IMR-90 (cell line): ENCODE results near the gene KLK1. TPM values are rescaled to one million over a fixed set of nuclear protein-coding genes. Genes with fewer than 3 reads are reported as not detected.
"Not testable (repeated sequence)": the region's sequence is repeated elsewhere in the genome, so short reads cannot be mapped to it uniquely, and the experiment has no call there.

Experiments used
- ATAC-seq: fragments of 200-7000 bp; cut with Tn5 transposase; 2 replicates; pipeline ENCODE4 v1.9.1; 2020; ENCODE audit warnings: low read depth, mild to moderate bottlenecking, moderate library complexity
- BruUV-seq: library from RNA; stranded (reverse); fragments of 400-500 nt; replicated peaks from 2 replicates; lab custom pipeline; 2021; lab: Mats Ljungman, UMichigan
- CTCF ChIA-PET: fragments of 300-600 bp; formaldehyde crosslinking; extraction: SDS; loops from one replicate; lab custom pipeline; 2021; ENCODE audit warnings: antibody characterized with exemption; lab: Yijun Ruan, JAX
- POLR2A ChIA-PET: fragments of 300-600 bp; sonication (Branson Sonifier 250); formaldehyde crosslinking; loops from one replicate; lab custom pipeline; 2022; ENCODE audit warnings: antibody characterized with exemption; ENCODE audit not compliant: unreplicated experiment; lab: Charles Lee
- DNase-seq: peaks from one replicate; pipeline ENCODE4 v3.0.0; 2013
- H2AFZ ChIP-seq: replicated peaks from 2 replicates; pipeline ENCODE3; 2013; ENCODE audit warnings: low read length, mild to moderate bottlenecking; ENCODE audit not compliant: poor library complexity
- H2AK5ac ChIP-seq: 2 replicates; pipeline ENCODE4 v1.6.1; 2013; ENCODE audit warnings: low read depth, low read length, inconsistent platforms
- H2AK9ac ChIP-seq: replicated peaks from 2 replicates; pipeline ENCODE3; 2013; ENCODE audit warnings: mild to moderate bottlenecking, low read depth, low read length, moderate library complexity; ENCODE audit not compliant: poor library complexity
- H2BK120ac ChIP-seq: 2 replicates; pipeline ENCODE4 v1.6.1; 2013; ENCODE audit warnings: low read depth, low read length, inconsistent platforms
- H2BK15ac ChIP-seq: 3 replicates; pipeline ENCODE4 v1.6.1; 2013; ENCODE audit warnings: low read depth, low read length, inconsistent platforms
- H2BK20ac ChIP-seq: 2 replicates; pipeline ENCODE4 v1.6.1; 2013; ENCODE audit warnings: low read depth, mild to moderate bottlenecking, inconsistent platforms, low read length, moderate library complexity
- H2BK5ac ChIP-seq: 2 replicates; pipeline ENCODE4 v1.6.1; 2013; ENCODE audit warnings: mild to moderate bottlenecking, low read depth, low read length, inconsistent platforms; ENCODE audit not compliant: poor library complexity, severe bottlenecking
- H3K14ac ChIP-seq: replicated peaks from 2 replicates; pipeline ENCODE4 v1.6.1; 2013; ENCODE audit warnings: low read depth, low read length, inconsistent platforms
- H3K18ac ChIP-seq: 2 replicates; pipeline ENCODE4 v1.6.1; 2013; ENCODE audit warnings: low read depth, low read length, control low read depth
- H3K23ac ChIP-seq: 2 replicates; pipeline ENCODE4 v1.6.1; 2013; ENCODE audit warnings: low read depth, low read length, inconsistent platforms
- H3K27ac ChIP-seq: 2 replicates; pipeline ENCODE4 v1.5.1; 2013; ENCODE audit warnings: mild to moderate bottlenecking, control low read depth, low read length; ENCODE audit not compliant: insufficient read depth
- H3K27me3 ChIP-seq: 2 replicates; pipeline ENCODE4 v1.6.1; 2013; ENCODE audit warnings: low read length; ENCODE audit not compliant: control insufficient read depth, insufficient read depth
- H3K36me3 ChIP-seq: 2 replicates; pipeline ENCODE4 v1.6.1; 2013; ENCODE audit warnings: low read length, mixed read lengths; ENCODE audit not compliant: control insufficient read depth, insufficient read depth
- H3K4ac ChIP-seq: 2 replicates; pipeline ENCODE4 v1.6.1; 2013; ENCODE audit warnings: low read depth, low read length, inconsistent platforms
- H3K4me1 ChIP-seq: 2 replicates; pipeline ENCODE4 v1.6.1; 2013; ENCODE audit warnings: low read length, mixed read lengths; ENCODE audit not compliant: control insufficient read depth, insufficient read depth
- H3K4me2 ChIP-seq: 2 replicates; pipeline ENCODE4 v1.6.1; 2013; ENCODE audit warnings: low read depth, mild to moderate bottlenecking, control low read depth, low read length, moderate library complexity
- H3K4me3 ChIP-seq: 2 replicates; pipeline ENCODE4 v1.5.1; 2013; ENCODE audit warnings: low read depth, mild to moderate bottlenecking, control low read depth, low read length, moderate library complexity; ENCODE audit not compliant: insufficient read depth
- H3K56ac ChIP-seq: 2 replicates; pipeline ENCODE4 v1.6.1; 2013; ENCODE audit warnings: low read length, inconsistent platforms; ENCODE audit not compliant: insufficient read depth; ENCODE audit errors: extremely low read depth
- H3K79me1 ChIP-seq, 2 experiments: 2 replicates each; pipeline ENCODE4 v1.6.1; 2013; ENCODE audit warnings: low read length in 2 of 2, inconsistent platforms in 1 of 2, low read depth in 1 of 2
- H3K9ac ChIP-seq: 2 replicates; pipeline ENCODE4 v1.6.1; 2013; ENCODE audit warnings: low read depth, low read length, control low read depth
- H3K9me1 ChIP-seq: 2 replicates; pipeline ENCODE4 v1.6.1; 2013; ENCODE audit warnings: low read length, inconsistent platforms; ENCODE audit not compliant: insufficient read depth
- H3K9me3 ChIP-seq: 2 replicates; pipeline ENCODE4 v1.6.1; 2013; ENCODE audit warnings: low read length; ENCODE audit not compliant: control insufficient read depth, insufficient read depth
- H4K20me1 ChIP-seq: 2 replicates; pipeline ENCODE4 v1.6.1; 2013; ENCODE audit warnings: low read length, inconsistent platforms; ENCODE audit not compliant: insufficient read depth
- H4K5ac ChIP-seq: 2 replicates; pipeline ENCODE4 v1.6.1; 2013; ENCODE audit warnings: mild to moderate bottlenecking, low read depth, low read length, control low read depth
- H4K8ac ChIP-seq, 2 experiments: 2 replicates each; pipeline ENCODE4 v1.6.1; 2013; ENCODE audit warnings: low read depth in 2 of 2, low read length in 2 of 2, control low read depth in 1 of 2, inconsistent platforms in 1 of 2
- H4K91ac ChIP-seq: 2 replicates; pipeline ENCODE4 v1.6.1; 2013; ENCODE audit warnings: low read depth, low read length, inconsistent platforms; ENCODE audit not compliant: insufficient read depth
- CEBPB ChIP-seq: IDR thresholded peaks from 2 replicates; pipeline ENCODE4 v1.6.1; 2012; ENCODE audit warnings: low read depth, low read length, improper control_type of control experiment
- MAZ ChIP-seq: IDR thresholded peaks from 2 replicates; pipeline ENCODE4 v1.6.1; 2012; ENCODE audit warnings: low read depth, mild to moderate bottlenecking, low read length, improper control_type of control experiment, moderate library complexity, borderline replicate concordance
- MXI1 ChIP-seq: IDR thresholded peaks from 2 replicates; pipeline ENCODE4 v1.6.1; 2012; ENCODE audit warnings: low read depth, mild to moderate bottlenecking, low read length, moderate library complexity, borderline replicate concordance
- NFE2L2 ChIP-seq: fragments of 150-350 bp; IDR thresholded peaks from 2 replicates; pipeline ENCODE4 v1.6.1; 2016; ENCODE audit warnings: low read depth, mild to moderate bottlenecking, low read length
- RCOR1 ChIP-seq: IDR thresholded peaks from 2 replicates; pipeline ENCODE4 v1.6.1; 2012; ENCODE audit warnings: mild to moderate bottlenecking, low read length, improper control_type of control experiment; ENCODE audit not compliant: insufficient replicate concordance
- WGBS, 2 experiments: methylation state at CpG; one replicate each; pipeline versions ENCODE4 v1.1.5 to v1.1.7; 2013; ENCODE audit warnings: missing lambda C conversion rate in 2 of 2; ENCODE audit not compliant: insufficient read length in 1 of 2; ENCODE audit errors: extremely low coverage in 2 of 2; 5-methylcytosine and 5-hydroxymethylcytosine counted together
- dilution Hi-C: fragments of 300-500 bp; cut with HindIII; formaldehyde crosslinking; loops from one replicate; pipeline ENCODE4 v1.14.3; 2018; ENCODE audit warnings: low sequenced_read_pairs; ENCODE audit not compliant: unreplicated experiment
- in situ Hi-C: fragments of 300-500 bp; cut with MboI; formaldehyde crosslinking; loops from 3 replicates; pipeline ENCODE4 v1.14.3; 2019; ENCODE audit warnings: low sequenced_read_pairs, inconsistent platforms, mixed read lengths
- intact Hi-C: fragments of 100-400 bp; cut with micrococcal nuclease; formaldehyde crosslinking; loops from 2 replicates; pipeline ENCODE4 v1.10.0; 2022
- polyA plus RNA-seq, 3 experiments: library from polyadenylated mRNA; depleted of rRNA; stranded (reverse); fragments of >200 nt; gene quantifications; 2 replicates each; pipeline ENCODE4 v1.2.3, GENCODE V29; 2012; ENCODE audit warnings: low replicate concordance in 1 of 3
- total RNA-seq: library from RNA; depleted of rRNA; stranded (reverse); fragments of >200 nt; gene quantifications from 2 replicates; pipeline ENCODE4 v1.2.3, GENCODE V29; 2012

KLK1 gene
- total and polyA plus RNA-seq, 2 of the 4 experiments (the other 2 are of a cell fraction) = not detected

GRCh38 chr19:50776131-50776530 is 47.5 kb downstream of the KLK1 start:
- dilution Hi-C loops (no loop called here), intact Hi-C loops (no loop called here), in situ Hi-C loops (loop anchor here (5.0 kb wide), 1 partner anchor 69 kb away; no protein-coding TSS in a partner anchor)
- Histone ChIP-seq H3K56ac (no peak overlapping the region), H2BK20ac (no peak overlapping the region), H3K4ac (no peak overlapping the region), H3K4me2 (no peak overlapping the region), H3K27me3 (peaks cover 32% of the 10 kb centered on the region), H4K5ac (no peak overlapping the region), H3K27ac (no peak overlapping the region), H3K36me3 (no peaks in the 10 kb centered on the region), H3K18ac (no peak overlapping the region), H2BK15ac (no peak overlapping the region), H4K20me1 (no peaks in the 10 kb centered on the region), H3K14ac (no peak overlapping the region), H3K23ac (no peak overlapping the region), H4K91ac (no peak overlapping the region), H3K9ac (no peak overlapping the region), H2AFZ (no peak overlapping the region), H3K79me1 (no peaks in the 10 kb centered on the region), H4K8ac (no peak overlapping the region), H3K4me3 (no peak overlapping the region), H2BK120ac (no peak overlapping the region), H2AK9ac (no peak overlapping the region), H2BK5ac (no peak overlapping the region), H2AK5ac (no peak overlapping the region), H3K9me1 (no peaks in the 10 kb centered on the region), H3K9me3 (no peaks in the 10 kb centered on the region), H3K4me1 (no peaks in the 10 kb centered on the region)
- BruUV-seq = no TSS peak
- DNase-seq (no peak), ATAC-seq (no peak)
- ChIA-PET POLR2A (no interaction called here), CTCF (no interaction called here)
- no CpG with 5 or more reads among the region's 5 CpGs for WGBS, 2 experiments
- TF ChIP-seq MXI1 (no peak), CEBPB (no peak), NFE2L2 (no peak), MAZ (no peak), RCOR1 (no peak)

GRCh38 chr19:50773454-50773853 is 50.1 kb downstream of the KLK1 start:
- H3K23ac ChIP-seq, H4K8ac ChIP-seq, H4K20me1 ChIP-seq, DNase-seq, H2AFZ ChIP-seq, H3K4me1 ChIP-seq, H2BK5ac ChIP-seq, H3K4me3 ChIP-seq, H3K27ac ChIP-seq, intact Hi-C loops, H3K9me3 ChIP-seq, H2BK20ac ChIP-seq, H3K14ac ChIP-seq, H4K91ac ChIP-seq, POLR2A ChIA-PET, H3K9ac ChIP-seq, ATAC-seq, H3K36me3 ChIP-seq, dilution Hi-C loops, H4K5ac ChIP-seq, H3K79me1 ChIP-seq, H2BK15ac ChIP-seq, H3K56ac ChIP-seq, in situ Hi-C loops, H3K4me2 ChIP-seq, H2AK5ac ChIP-seq, BruUV-seq, H3K4ac ChIP-seq, H3K18ac ChIP-seq, H2BK120ac ChIP-seq, H2AK9ac ChIP-seq, H3K9me1 ChIP-seq: not testable (repeated sequence)
- WGBS, 2 experiments = 50% methylated on average over 1 of the region's 7 CpGs; no CpG with 5 or more reads in 1 of the 2 experiments
- peaks cover 12% of the 10 kb centered on the region for H3K27me3 ChIP-seq
- CTCF ChIA-PET = interaction anchor here (1.0 kb wide), 1 partner anchor 49 kb away, joined by 3 read pairs; no protein-coding TSS in a partner anchor
